ENCODE data around the gene PHF2.
"Not testable (repeated sequence)": the region's sequence is repeated elsewhere in the genome, so short reads cannot be mapped to it uniquely, and the experiment has no call there.

The PHF2 gene

GRCh38 chr9:93655621-93656425 lies 79.4 kb downstream of the PHF2 start:
- no peak for FAIRE-seq

- no peak for FAIRE-seq
Measured at GRCh38 chr9:93656426-93657239, 80.2 kb downstream of the PHF2 start.

GRCh38 chr9:93657331-93658111 lies 81.1 kb downstream of the PHF2 start:
- no peak for FAIRE-seq

- FAIRE-seq, result no peak
Measured at GRCh38 chr9:93658184-93658925, 82.0 kb downstream of the PHF2 start.

GRCh38 chr9:93659044-93659836 lies 82.9 kb downstream of the PHF2 start:
- FAIRE-seq, result no peak

GRCh38 chr9:93659837-93660177 lies 83.4 kb downstream of the PHF2 start:
- no peak for FAIRE-seq

- FAIRE-seq, result no peak
Measured at GRCh38 chr9:93660352-93661046, 84.1 kb downstream of the PHF2 start.

GRCh38 chr9:93661591-93661990 lies 85.2 kb downstream of the PHF2 start:
- no peak for FAIRE-seq

GRCh38 chr9:93662016-93662638 lies 85.7 kb downstream of the PHF2 start:
- no peak for FAIRE-seq

- FAIRE-seq, result no peak
Measured at GRCh38 chr9:93662952-93663572, 86.7 kb downstream of the PHF2 start.

GRCh38 chr9:93663877-93664548 lies 87.6 kb downstream of the PHF2 start:
- FAIRE-seq, result no peak

- no peak for FAIRE-seq
Measured at GRCh38 chr9:93664549-93665120, 88.3 kb downstream of the PHF2 start.

GRCh38 chr9:93665128-93665636 lies 88.8 kb downstream of the PHF2 start:
- FAIRE-seq, result no peak

- FAIRE-seq, result no peak
Measured at GRCh38 chr9:93665637-93666438, 89.5 kb downstream of the PHF2 start.

GRCh38 chr9:93666439-93666784 lies 90.0 kb downstream of the PHF2 start:
- FAIRE-seq, result not testable (repeated sequence)

GRCh38 chr9:93667006-93667405 lies 90.6 kb downstream of the PHF2 start:
- no peak for FAIRE-seq

- FAIRE-seq, result no peak
Measured at GRCh38 chr9:93667627-93668026, 91.2 kb downstream of the PHF2 start.

GRCh38 chr9:93668261-93668871 lies 92.0 kb downstream of the PHF2 start:
- FAIRE-seq, result no peak
